Esophagus mucosa (tissue), 1 donor: ENCODE measurements around the gene C1QTNF12. TPM values are rescaled to one million over a fixed set of nuclear protein-coding genes. Genes with fewer than 3 reads are reported as not detected.

Source experiments
- ATAC-seq: fragments of 200-7000 bp; cut with Tn5 transposase; one replicate; pipeline ENCODE4 v1.9.1; 2020
- total RNA-seq: library from RNA; stranded (reverse); gene quantifications from one replicate; pipeline ENCODE4 v1.2.4, GENCODE V29; 2023
- donor health status: DM: yes; HTN: yes; CAD: no.

C1QTNF12 gene
- total RNA-seq, 1 donor from 2014 or later: 3.9 TPM

GRCh38 chr1:1239614-1240347, 6.7 kb downstream of the C1QTNF12 start:
- peak; percentile 11 for ATAC-seq

- no peak for ATAC-seq
These were observed 7.3 kb downstream of the C1QTNF12 start for GRCh38 chr1:1239227-1239613.

- no peak for ATAC-seq
These were observed 7.8 kb downstream of the C1QTNF12 start for GRCh38 chr1:1238702-1239178.

DNA sequence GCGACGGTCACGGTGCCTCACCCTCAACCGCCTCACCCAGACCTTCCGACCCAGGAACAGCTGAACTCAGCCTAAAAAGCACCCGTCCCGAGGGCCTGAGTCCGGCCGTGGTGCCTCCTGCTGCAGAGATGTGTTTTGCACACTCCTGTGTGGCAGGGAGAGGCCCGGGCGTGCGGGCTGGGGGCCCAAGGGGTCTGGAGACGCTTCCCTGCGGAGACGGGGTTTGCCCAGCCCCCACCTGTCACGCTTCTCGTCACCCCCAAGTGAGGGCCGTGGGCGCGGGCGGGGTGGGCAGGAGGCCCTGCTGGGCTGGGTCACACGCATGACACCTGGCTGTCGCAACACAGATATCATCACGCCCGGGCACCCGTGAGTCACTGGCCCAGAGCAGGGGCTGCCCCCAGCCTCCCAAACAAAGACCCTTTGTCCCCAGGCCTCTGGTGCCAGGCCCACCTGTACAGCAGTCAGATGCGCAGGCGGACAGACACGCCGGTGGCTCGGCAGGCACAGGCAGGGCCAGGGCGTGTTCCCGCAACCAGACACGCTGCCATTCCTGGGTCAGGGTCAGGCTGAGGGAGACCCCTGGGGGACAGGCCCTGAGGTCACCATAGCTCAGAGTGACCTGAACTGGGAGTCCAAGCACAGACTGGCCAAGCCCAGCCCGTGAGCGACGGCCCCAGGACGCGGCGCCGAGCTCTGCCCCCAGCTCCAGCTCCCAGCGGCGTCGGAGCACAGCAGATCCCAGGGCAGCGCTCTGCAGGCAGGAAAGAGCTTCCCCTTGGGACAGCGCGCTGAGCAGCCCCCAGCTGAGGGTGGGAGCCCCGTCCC, 8.4 kb downstream of the C1QTNF12 start:
- ATAC-seq: peak; percentile 43

GRCh38 chr1:1236945-1237873, 9.3 kb downstream of the C1QTNF12 start:
- no peak for ATAC-seq

GRCh38 chr1:1236176-1236763, 10.3 kb downstream of the C1QTNF12 start:
- ATAC-seq: no peak

- ATAC-seq: no peak
These were observed 11.3 kb downstream of the C1QTNF12 start for GRCh38 chr1:1235016-1235744.

DNA sequence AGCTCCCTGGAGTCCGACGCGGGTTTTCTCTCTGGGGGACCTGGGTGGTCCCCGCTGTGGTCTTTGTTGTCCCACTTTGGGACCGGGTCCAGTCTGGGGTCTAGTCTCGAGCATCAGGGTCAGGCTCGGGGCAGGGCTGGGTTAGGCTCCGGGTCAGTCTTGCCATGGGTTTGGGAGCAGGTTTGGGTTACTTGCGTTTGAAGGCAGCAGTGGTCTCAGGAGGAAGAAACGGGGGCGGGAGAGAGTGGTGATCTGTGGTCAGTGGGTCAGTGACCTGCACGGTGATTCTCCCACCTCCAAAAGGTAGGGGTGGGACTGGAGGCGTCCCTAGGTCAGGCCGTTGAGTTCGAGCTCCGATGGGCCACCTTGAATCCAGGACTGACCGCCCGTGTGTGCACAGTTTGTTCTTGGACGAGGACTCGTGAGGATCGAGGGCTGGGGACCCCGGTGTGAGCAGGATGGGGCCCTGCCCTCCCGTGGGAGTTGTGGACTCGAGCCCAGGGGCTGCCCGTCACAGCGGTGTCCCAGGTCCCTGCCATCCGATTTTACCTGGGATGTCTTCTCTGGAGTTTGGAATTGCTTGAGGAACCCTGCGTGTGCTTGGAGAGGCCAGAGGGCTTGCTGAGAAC, 12.2 kb downstream of the C1QTNF12 start:
- no peak for ATAC-seq

GRCh38 chr1:1233567-1233892, 13.0 kb downstream of the C1QTNF12 start:
- no peak for ATAC-seq

DNA sequence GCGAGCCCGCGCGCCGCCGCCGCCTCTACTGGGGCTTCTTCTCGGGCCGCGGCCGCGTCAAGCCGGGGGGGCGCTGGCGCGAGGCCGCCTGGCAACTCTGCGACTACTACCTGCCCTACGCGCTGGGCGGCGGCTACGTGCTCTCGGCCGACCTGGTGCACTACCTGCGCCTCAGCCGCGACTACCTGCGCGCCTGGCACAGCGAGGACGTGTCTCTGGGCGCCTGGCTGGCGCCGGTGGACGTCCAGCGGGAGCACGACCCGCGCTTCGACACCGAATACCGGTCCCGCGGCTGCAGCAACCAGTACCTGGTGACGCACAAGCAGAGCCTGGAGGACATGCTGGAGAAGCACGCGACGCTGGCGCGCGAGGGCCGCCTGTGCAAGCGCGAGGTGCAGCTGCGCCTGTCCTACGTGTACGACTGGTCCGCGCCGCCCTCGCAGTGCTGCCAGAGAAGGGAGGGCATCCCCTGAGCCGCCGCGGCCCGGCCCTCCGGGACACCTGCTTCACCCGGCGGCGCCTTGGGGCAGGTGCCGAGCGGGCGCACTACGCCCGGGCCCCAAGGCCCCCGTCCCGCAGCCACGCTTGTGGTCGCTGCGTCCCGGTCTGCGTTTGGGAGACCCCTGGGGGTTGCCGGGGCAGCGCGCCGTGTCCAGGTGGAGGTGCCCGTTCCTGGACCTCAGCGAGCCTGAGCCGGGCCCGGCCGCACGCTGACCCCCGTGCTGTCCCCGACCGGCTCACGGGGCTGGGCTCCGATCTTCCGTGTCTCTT, 13.5 kb downstream of the C1QTNF12 start:
- no peak for ATAC-seq

DNA sequence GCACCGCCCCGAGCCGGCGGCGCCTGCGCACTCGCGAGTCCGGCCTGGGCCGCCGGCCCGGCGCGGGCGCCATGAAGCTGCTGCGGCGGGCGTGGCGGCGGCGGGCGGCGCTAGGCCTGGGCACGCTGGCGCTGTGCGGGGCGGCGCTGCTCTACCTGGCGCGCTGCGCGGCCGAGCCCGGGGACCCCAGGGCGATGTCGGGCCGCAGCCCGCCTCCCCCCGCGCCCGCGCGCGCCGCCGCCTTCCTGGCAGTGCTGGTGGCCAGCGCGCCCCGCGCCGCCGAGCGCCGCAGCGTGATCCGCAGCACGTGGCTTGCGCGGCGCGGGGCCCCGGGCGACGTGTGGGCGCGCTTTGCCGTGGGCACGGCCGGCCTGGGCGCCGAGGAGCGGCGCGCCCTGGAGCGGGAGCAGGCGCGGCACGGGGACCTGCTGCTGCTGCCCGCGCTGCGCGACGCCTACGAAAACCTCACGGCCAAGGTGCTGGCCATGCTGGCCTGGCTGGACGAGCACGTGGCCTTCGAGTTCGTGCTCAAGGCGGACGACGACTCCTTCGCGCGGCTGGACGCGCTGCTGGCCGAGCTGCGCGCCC, 14.2 kb downstream of the C1QTNF12 start, which contains the start of gene B3GALT6:
Gene B3GALT6, plus strand, starts transcription at position 30 of the 588 bp plus-strand sequence. Its CDS starts 42 bp downstream, at position 72.
- no peak for ATAC-seq

DNA sequence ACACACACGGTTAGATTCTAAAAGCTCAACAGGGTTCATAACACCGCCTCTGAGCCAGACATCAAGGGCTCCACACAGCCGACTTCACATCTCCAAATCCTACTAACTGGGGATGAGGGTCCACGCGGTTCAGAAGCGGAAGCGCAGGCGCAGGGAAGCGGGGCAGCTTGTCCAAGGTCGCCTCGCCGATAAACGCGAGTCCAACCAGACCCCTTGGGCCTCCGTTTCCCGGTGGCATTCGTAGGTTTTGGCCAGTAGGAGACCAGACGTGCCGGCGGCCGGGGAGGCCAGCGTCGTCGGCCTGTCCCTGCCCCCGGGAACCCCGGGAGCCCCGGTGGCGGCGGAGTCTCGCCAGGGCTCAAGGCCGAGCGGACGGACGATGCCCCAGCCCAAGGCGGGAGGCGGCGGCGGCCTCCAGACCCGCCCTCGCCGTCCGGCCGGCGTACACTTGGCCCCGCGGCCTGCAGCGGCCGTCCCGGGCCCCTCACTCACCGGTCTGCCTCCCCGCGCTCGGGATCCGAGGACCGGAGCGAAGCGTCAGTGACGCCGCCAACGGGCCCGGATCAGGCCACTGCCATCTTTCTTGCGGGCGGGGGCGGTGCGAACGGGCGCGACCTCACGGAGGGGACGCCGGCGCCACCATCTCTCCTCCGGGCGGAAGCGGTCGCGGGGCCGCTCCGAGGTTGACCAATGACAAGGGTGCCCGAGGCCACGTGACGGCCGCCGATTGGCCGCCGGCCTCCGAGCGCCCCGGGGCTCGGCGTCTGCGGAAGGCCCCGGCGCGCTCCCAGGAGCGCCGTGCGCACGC, 14.9 kb downstream of the C1QTNF12 start, which contains the start of gene SDF4:
Gene SDF4, minus strand, starts transcription at position 602 of the 808 bp plus-strand sequence. CDS start 3,229 bp downstream, outside the sequence.
- peak; percentile 91 for ATAC-seq

DNA sequence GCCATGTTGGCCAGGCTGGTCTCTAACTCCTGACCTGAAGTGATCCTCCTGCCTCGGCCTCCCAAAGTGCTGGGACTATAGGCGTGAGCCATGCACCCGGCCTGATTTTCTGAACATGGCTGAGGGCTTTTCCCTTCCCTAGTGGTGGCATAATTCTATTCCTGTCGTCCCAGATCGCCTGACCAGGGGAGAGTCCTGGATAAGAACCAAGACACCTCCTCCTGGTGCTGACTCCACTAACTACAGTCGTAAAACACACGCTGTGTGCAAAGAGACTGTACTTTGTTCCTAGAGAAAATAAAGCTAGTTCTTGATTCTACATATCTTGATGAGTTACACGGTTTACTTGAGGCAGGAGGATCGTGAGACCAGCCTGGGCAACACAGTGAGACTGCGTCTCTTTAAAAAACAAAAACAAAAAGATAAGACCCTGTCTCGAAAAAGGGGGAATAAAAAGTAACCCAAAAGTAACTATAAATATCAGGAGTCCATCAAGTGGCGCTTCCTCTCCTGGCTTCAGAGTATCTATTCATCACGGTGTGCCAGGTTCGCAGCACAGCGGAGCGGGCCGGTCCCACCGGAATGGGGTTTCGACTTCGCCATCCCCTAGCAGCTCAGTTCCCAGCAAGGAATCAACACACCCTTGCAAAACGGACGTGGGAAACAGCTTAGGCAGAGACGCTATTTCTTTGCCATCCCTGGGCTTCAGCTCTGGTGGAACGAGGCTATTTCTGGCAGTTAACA, 15.7 kb downstream of the C1QTNF12 start:
- peak; percentile 24 for ATAC-seq

- no peak for ATAC-seq
These were observed 16.8 kb downstream of the C1QTNF12 start for GRCh38 chr1:1229770-1230169.

- ATAC-seq: no peak
These were observed 17.8 kb downstream of the C1QTNF12 start for GRCh38 chr1:1228596-1229321.

GRCh38 chr1:1228187-1228586, 18.3 kb downstream of the C1QTNF12 start:
- no peak for ATAC-seq

- no peak for ATAC-seq
These were observed 19.1 kb downstream of the C1QTNF12 start for GRCh38 chr1:1227386-1227785.
